Hematopoietic multipotent progenitor cell treated with erythropoietin and hydrocortisone succinate and interleukin-3 and kit ligand, for 17 days (in vitro differentiated cells): Measurements from ENCODE around the gene MFAP3.

ENCODE experiments used
- DNase-seq: peaks from one replicate; pipeline ENCODE4 v3.0.0-alpha.2; 2015; ENCODE audit warnings: low spot score

Gene MFAP3

DNA sequence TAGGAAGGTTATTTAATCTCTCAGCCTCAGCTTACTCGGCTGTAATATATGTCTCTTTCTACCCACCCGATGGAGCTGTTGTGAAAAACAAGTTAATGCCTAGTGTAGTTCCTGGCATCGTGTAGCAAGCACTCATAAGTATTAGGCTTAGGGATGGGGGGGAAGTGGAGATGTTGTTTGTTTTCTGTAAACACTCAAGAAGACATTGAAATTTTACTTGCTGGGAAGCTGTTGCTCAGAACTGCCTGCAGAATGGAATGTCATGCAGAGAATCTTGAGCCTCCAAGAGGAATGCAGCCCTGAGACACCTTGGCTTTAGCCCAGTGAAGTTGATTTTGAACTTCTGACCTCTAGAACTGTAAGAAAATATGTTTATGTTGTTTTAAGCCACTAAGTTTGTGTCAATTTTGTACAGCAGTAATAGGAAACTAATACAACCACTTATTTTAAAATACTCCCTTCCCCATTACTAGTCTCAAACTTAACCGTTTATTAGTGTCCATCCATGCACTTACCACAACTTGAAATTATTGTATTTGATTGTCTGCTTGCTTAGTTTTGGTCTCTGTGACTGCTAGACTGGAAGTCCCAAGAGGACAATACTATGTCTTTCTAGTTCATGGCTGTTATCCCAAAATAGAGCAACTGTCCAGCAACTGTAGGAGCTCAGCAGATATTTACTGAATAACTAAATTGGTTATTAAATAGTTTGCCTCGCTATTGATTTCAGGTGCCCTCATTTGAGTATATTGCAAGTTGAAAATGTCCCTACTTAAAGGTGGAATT lies 53.8 kb downstream of the MFAP3 start:
- no peak for DNase-seq

DNA sequence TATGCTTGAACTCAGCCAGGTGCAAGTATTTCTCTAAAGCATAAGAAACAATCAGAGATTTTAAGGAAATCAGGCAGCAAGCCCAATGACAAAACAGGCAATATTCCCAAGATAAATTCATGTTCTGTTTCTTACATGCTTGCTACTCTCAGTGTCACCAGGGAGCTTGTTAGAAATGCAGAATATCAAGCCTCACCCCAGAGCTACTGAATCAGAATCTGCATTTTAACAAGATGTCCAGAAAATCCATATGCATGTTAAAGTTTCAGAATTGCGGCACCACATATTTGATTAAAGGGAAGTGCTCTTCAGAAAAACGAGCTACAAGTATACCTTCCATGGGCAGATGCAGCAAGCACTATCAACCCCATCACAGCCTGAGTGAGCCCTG lies 54.4 kb downstream of the MFAP3 start:
- no peak for DNase-seq

DNA sequence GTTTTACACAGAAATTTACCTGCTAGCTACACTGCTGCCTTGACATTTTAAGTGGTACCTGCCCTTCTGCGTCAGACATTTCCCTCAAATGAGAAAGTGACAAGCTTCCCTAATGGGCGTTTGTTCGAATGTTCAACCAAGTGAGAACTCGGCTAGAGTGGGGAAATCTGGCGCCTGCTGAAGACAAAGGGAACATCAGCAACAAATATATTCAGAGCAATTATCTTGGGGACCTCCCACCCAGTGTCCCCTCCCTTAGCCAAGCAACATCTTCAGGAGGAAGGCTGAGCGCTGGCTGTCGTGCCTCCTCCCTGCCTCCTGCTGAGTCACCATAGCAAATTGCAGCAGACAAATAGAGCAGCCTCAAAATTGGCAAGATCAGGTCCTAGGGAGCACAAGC lies 57.1 kb downstream of the MFAP3 start:
- no peak for DNase-seq

DNA sequence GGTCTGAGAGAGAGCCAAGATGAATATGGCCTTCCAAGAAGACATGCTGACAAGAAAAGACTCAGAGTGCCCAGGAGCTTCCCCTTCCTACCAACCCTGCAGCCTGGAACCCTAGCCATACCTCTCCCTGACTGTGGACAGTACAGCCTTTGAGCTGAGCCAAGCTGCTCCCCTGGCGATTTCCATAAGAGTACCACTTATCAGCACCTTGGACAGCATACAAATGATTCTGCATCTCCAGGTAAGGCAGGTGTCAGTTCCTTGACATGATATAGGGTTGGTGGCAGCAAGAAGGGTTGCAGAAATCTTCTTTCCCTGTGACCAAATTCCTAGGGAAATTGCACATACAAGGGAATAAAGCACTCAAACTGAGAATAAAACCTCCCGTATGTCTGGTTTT lies 58.3 kb downstream of the MFAP3 start:
- DNase-seq: no peak

DNA sequence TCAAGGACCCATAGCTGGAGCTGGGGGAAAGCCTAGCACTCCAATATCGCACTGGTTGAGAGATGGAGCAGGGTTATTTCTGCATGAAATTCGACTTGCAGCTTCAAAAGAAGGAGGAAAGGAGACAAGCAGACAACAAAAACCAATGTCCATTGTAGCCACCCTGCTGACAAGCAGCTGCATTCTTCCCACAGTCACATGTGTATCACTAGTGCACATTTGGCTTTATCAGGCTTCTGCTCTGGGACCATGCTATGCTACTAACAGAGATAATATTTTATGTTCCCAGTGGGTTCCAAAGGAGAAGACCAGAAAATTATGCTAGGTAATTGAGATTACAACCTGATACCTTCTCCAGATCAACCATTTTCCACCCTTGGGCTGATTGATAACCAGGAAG lies 59.7 kb downstream of the MFAP3 start:
- no peak for DNase-seq

DNA sequence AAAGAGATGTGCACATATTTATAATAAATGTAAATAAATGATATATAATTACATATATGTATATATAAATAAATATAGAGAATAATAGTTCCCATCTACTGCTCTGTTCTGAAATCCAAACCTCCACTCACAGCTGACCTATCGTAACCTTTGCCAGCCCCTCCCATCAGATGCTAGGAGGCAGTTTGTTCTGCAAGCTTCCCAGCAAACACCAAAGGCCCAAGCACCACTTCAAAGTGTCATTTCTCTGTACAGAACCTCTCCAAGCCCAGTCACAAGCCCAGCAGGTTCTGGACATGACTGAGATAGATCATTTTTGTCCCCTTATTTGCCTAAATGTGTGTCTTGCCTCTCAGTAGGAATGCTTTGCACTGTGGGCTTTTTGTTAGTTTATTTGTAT lies 62.4 kb downstream of the MFAP3 start:
- DNase-seq: no peak

DNA sequence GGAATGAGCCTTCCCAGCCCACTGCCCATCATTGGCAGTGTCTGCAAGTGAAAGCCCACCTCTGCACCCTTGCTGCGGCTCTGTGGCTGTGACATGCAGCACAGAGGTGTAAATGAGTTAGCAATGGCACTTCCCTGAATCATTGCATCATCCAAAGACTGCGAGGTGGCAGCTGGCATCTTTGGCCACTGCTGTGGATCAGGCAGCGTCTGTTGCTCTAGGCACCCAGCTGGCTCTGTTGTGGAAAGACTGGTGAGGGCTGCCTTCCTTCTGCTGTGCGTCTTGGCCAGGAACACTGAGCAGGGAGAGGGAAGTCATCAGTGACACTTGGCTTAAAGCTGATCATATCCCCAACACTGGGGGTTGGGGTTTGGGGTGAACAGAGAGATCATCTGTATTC lies 64.5 kb downstream of the MFAP3 start:
- DNase-seq: no peak
